Cerebellar cortex (tissue), 1 donor: ENCODE results near the gene CYP39A1.

Source experiments
- DNase-seq: peaks from one replicate; pipeline ENCODE4 v3.0.0-alpha.2; 2015; ENCODE audit warnings: low spot score

The CYP39A1 gene

GRCh38 chr6:46511320-46511719, 141.3 kb downstream of the CYP39A1 start:
- no peak for DNase-seq

GRCh38 chr6:46510651-46511050, 142.0 kb downstream of the CYP39A1 start:
- no peak for DNase-seq

GRCh38 chr6:46509981-46510510, 142.6 kb downstream of the CYP39A1 start:
- DNase-seq, result no peak

- no peak for DNase-seq
Measured at GRCh38 chr6:46509063-46509462, 143.6 kb downstream of the CYP39A1 start.

GRCh38 chr6:46507426-46507825, 145.2 kb downstream of the CYP39A1 start:
- no peak for DNase-seq

- DNase-seq, result no peak
Measured at GRCh38 chr6:46505693-46506512, 146.7 kb downstream of the CYP39A1 start.

GRCh38 chr6:46504242-46504641, 148.4 kb downstream of the CYP39A1 start:
- no peak for DNase-seq

GRCh38 chr6:46502486-46503119, 150.0 kb downstream of the CYP39A1 start:
- DNase-seq, result no peak

- DNase-seq, result no peak
Measured at GRCh38 chr6:46501136-46502089, 151.2 kb downstream of the CYP39A1 start.

- no peak for DNase-seq
Measured at GRCh38 chr6:46500382-46500781, 152.2 kb downstream of the CYP39A1 start.
